Natural killer cell (primary cell): Measurements from ENCODE around the gene KCNT1. TPM values are rescaled to one million over a fixed set of nuclear protein-coding genes. Genes with fewer than 3 reads are reported as not detected.

ENCODE experiments used
- ATAC-seq, 3 donors: fragments of 150-1000 bp in 2 of 3; fragments of 200-7000 bp in 1 of 3; cut with Tn5 transposase; 1 replicate in 1 of 3; 2 replicates in 2 of 3; pipeline ENCODE4 v1.10.0; 2021; ENCODE audit warnings: mild to moderate bottlenecking in 2 of 3, moderate library complexity in 2 of 3
- DNase-seq, 2 donors: peaks; one replicate each; pipeline versions ENCODE4 v3.0.0 to v3.0.0-alpha.2; 2013 to 2021; ENCODE audit warnings: mixed read lengths in 1 of 2
- H3K27ac ChIP-seq: one replicate; pipeline ENCODE4 v1.5.1; 2013; ENCODE audit warnings: mild to moderate bottlenecking, low read length
- H3K27me3 ChIP-seq: one replicate; pipeline ENCODE4 v1.6.1; 2013; ENCODE audit warnings: low read length; ENCODE audit not compliant: control insufficient read depth, insufficient read depth
- H3K36me3 ChIP-seq: one replicate; pipeline ENCODE4 v1.6.1; 2013; ENCODE audit warnings: low read length; ENCODE audit not compliant: control insufficient read depth, insufficient read depth
- H3K4me1 ChIP-seq: one replicate; pipeline ENCODE4 v1.6.1; 2013; ENCODE audit warnings: low read length; ENCODE audit not compliant: control insufficient read depth, insufficient read depth
- H3K4me3 ChIP-seq: one replicate; pipeline ENCODE4 v1.5.1; 2013; ENCODE audit warnings: low read length
- H3K9me3 ChIP-seq: one replicate; pipeline ENCODE4 v1.6.1; 2013; ENCODE audit warnings: low read length; ENCODE audit not compliant: control insufficient read depth, insufficient read depth
- H3K27ac Mint-ChIP-seq, 2 donors: one replicate each; pipeline ENCODE4 v1.8.0; 2022; ENCODE audit warnings: mild to moderate bottlenecking in 2 of 2, mixed read lengths in 2 of 2, moderate library complexity in 1 of 2
- H3K27me3 Mint-ChIP-seq, 2 donors: one replicate each; pipeline ENCODE4 v1.8.0; 2022; ENCODE audit warnings: low read depth in 2 of 2, mixed read lengths in 2 of 2
- H3K36me3 Mint-ChIP-seq: one replicate; pipeline ENCODE4 v1.8.0; 2022; ENCODE audit warnings: mixed read lengths
- H3K4me1 Mint-ChIP-seq, 2 donors: one replicate each; pipeline ENCODE4 v1.8.0; 2022; ENCODE audit warnings: mixed read lengths in 2 of 2
- H3K4me3 Mint-ChIP-seq: one replicate; pipeline ENCODE4 v1.8.0; 2022; ENCODE audit warnings: mild to moderate bottlenecking, moderate library complexity, mixed read lengths
- H3K9me3 Mint-ChIP-seq, 2 donors: one replicate each; pipeline ENCODE4 v1.8.0; 2022; ENCODE audit warnings: mixed read lengths in 2 of 2
- WGBS: methylation state at CpG from one replicate; pipeline ENCODE4 v1.1.7; 2013; ENCODE audit warnings: missing lambda C conversion rate; ENCODE audit not compliant: insufficient coverage; 5-methylcytosine and 5-hydroxymethylcytosine counted together
- intact Hi-C: fragments of 100-400 bp; cut with micrococcal nuclease; formaldehyde crosslinking; loops from one replicate; pipeline ENCODE4 v1.14.2; 2022
- total RNA-seq, 4 donors: library from RNA; stranded (reverse); fragments of 120-200 nt in 1 of 4; gene quantifications; one replicate each; pipeline versions ENCODE4 v1.2.3 to v1.2.4, GENCODE V29; 2013 to 2022
- TF ChIP-seq, protein P1 (sequence below): fragments of 200-600 bp; IDR thresholded peaks from one replicate; pipeline ENCODE4 v1.8.0; 2022; ENCODE audit warnings: antibody characterized with exemption

Gene KCNT1
- total RNA-seq, 3 donors from 2014 or later (not counting 1 experiment from before 2014, with no cell fraction given) = 0.52 to 1.2 (median 0.88) TPM

DNA sequence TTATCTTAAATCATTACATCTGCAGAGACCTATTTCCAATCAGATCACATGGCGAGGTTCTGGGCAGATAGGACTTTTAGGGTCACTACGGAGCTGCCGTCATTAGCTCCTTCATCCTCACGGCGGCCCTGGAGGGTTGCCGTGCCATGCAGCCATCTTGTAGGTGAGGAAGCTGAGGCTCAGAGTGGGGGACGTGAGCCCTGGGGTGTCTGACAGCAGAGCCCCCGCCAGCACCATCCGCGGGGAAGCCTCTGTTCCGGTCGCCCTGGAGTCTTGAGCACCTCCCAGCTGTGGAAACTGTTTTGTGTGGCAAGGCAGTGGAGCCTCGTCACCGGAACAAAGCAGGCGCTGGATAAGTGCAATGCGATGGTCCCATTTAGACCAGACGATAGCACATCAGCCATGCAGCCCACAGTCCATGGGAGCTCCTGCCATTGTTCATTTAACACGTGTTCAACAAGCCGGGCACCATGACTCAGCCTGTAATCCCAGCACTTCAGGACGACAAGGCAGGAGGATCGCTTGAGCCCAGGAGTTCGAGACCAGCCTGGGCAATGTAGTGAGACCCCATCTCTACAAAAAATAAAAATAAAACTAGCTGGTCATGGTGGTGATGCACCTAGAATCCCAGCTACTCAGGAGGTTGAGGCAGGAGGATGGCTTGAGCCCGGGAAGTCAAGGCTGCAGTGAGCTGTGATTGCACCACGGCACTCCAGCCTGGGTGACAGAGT, 61.9 kb downstream of the KCNT1 start:
- TF ChIP-seq, protein P1, sequence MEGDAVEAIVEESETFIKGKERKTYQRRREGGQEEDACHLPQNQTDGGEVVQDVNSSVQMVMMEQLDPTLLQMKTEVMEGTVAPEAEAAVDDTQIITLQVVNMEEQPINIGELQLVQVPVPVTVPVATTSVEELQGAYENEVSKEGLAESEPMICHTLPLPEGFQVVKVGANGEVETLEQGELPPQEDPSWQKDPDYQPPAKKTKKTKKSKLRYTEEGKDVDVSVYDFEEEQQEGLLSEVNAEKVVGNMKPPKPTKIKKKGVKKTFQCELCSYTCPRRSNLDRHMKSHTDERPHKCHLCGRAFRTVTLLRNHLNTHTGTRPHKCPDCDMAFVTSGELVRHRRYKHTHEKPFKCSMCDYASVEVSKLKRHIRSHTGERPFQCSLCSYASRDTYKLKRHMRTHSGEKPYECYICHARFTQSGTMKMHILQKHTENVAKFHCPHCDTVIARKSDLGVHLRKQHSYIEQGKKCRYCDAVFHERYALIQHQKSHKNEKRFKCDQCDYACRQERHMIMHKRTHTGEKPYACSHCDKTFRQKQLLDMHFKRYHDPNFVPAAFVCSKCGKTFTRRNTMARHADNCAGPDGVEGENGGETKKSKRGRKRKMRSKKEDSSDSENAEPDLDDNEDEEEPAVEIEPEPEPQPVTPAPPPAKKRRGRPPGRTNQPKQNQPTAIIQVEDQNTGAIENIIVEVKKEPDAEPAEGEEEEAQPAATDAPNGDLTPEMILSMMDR = no peak
- Mint-ChIP-seq H3K27ac (no peak overlapping the region), H3K4me3 (no peak overlapping the region), H3K27me3 (peaks cover 0 to under 1% of the 10 kb centered on the region in 2 donors), H3K36me3 (no peaks in the 10 kb centered on the region), H3K9me3 (no peaks in the 10 kb centered on the region), H3K4me1 (peaks cover 0 to 10% of the 10 kb centered on the region in 2 donors)
- ATAC-seq = no peak
- intact Hi-C loops = no loop called here
- no peaks in the 10 kb centered on the region for H3K4me1 ChIP-seq
- no peaks in the 10 kb centered on the region for H3K36me3 ChIP-seq
- no peak overlapping the region for H3K4me3 ChIP-seq
- peaks cover 15% of the 10 kb centered on the region for H3K9me3 ChIP-seq
- H3K27ac ChIP-seq = no peak overlapping the region
- WGBS = 92% methylated on average over 24 of the region's 24 CpGs
- no peak for DNase-seq
- H3K27me3 ChIP-seq = no peaks in the 10 kb centered on the region

DNA sequence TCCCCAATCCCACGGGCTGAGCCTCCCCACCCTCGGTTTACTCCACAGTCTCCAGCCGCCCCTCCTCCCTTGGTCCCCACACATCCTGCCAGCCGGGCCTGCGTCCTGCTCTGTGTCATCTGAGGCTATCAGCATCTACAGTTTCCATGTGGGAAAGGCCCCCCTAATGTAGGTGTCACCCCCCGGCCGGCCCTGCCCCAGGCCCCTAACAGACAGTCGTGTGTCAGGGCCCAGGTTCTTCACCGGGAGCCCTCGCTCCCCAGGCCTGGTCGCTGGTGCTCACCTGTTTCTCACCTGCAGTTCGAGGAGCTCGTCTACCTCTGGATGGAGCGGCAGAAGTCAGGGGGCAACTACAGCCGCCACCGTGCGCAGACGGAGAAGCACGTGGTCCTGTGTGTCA, 62.7 kb downstream of the KCNT1 start:
- Mint-ChIP-seq H3K9me3 (no peaks in the 10 kb centered on the region), H3K27ac (no peak overlapping the region), H3K4me3 (no peak overlapping the region), H3K27me3 (peaks cover 0 to 4% of the 10 kb centered on the region in 2 donors), H3K36me3 (no peaks in the 10 kb centered on the region), H3K4me1 (peaks cover 0 to 10% of the 10 kb centered on the region in 2 donors)
- no peaks in the 10 kb centered on the region for H3K36me3 ChIP-seq
- intact Hi-C loops = no loop called here
- H3K4me3 ChIP-seq = no peak overlapping the region
- no peaks in the 10 kb centered on the region for H3K4me1 ChIP-seq
- TF ChIP-seq, protein P1 = no peak
- ATAC-seq (no peak), DNase-seq (no peak)
- no peaks in the 10 kb centered on the region for H3K27me3 ChIP-seq
- H3K27ac ChIP-seq = no peak overlapping the region
- peaks cover 15% of the 10 kb centered on the region for H3K9me3 ChIP-seq
- WGBS = 87% methylated on average over 19 of the region's 19 CpGs

DNA sequence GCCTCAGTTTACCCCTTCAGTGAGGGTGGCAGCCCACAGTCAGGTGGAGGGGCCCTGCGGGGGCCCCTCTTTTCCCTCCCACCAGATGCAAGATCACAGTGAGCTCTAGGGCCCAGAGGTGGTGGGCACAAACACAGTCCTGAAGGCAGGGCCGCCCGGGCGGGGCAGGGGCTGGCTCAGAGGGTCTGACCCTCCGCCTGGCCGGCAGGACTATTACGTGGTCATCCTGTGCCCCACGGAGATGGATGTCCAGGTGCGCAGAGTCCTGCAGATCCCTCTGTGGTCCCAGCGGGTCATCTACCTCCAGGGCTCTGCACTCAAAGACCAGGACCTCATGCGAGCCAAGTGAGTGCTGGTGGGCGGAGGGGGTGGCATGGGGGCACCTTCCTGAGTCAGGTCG, 63.4 kb downstream of the KCNT1 start:
- no peaks in the 10 kb centered on the region for H3K36me3 ChIP-seq
- no peaks in the 10 kb centered on the region for H3K4me1 ChIP-seq
- no peak for ATAC-seq
- TF ChIP-seq, protein P1 = no peak
- intact Hi-C loops = no loop called here
- H3K9me3 Mint-ChIP-seq = no peaks in the 10 kb centered on the region
- H3K27me3 Mint-ChIP-seq = peaks cover 0 to 4% of the 10 kb centered on the region in 2 donors
- H3K9me3 ChIP-seq = peaks cover 15% of the 10 kb centered on the region
- no peak overlapping the region for H3K27ac ChIP-seq
- H3K27me3 ChIP-seq = no peaks in the 10 kb centered on the region
- no peak overlapping the region for H3K4me3 ChIP-seq
- no peak overlapping the region for H3K4me3 Mint-ChIP-seq
- 95% methylated on average over 13 of the region's 13 CpGs for WGBS
- no peaks in the 10 kb centered on the region for H3K36me3 Mint-ChIP-seq
- H3K4me1 Mint-ChIP-seq = peaks cover 0 to 10% of the 10 kb centered on the region in 2 donors
- no peak for DNase-seq
- H3K27ac Mint-ChIP-seq = no peak overlapping the region

DNA sequence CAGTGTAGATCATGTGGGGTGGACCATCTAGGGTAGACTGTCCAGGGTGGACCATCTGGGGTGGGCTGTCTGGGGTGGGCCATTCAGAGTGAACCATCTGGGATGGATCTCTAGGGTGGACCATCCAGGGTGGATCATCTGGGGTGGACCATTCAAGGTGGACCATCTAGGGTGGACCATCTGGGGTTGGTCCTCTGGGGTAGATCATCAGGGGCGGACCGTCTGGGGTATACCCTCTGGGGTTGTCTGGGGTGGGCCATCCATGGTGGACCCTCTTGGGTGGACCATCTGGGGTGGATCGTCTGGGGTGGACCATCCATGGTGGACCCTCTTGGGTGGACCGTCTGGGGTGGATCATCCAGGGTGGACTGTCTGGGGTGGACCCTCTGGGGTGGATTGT, 64.3 kb downstream of the KCNT1 start:
- Mint-ChIP-seq H3K27me3 (peaks cover 0 to 4% of the 10 kb centered on the region in 2 donors), H3K36me3 (no peaks in the 10 kb centered on the region), H3K4me1 (peaks cover 0 to 3% of the 10 kb centered on the region in 2 donors), H3K4me3 (no peak overlapping the region), H3K9me3 (no peaks in the 10 kb centered on the region), H3K27ac (no peak overlapping the region)
- Histone ChIP-seq H3K36me3 (no peaks in the 10 kb centered on the region), H3K4me3 (no peak overlapping the region), H3K27me3 (no peaks in the 10 kb centered on the region), H3K27ac (no peak overlapping the region), H3K4me1 (no peaks in the 10 kb centered on the region), H3K9me3 (peaks cover 15% of the 10 kb centered on the region)
- TF ChIP-seq, protein P1 = no peak
- no peak for DNase-seq
- 98% methylated on average over 4 of the region's 4 CpGs for WGBS
- intact Hi-C loops = no loop called here
- ATAC-seq = no peak
